ENCODE measurements around the gene LRR1. TPM values are rescaled to one million over a fixed set of nuclear protein-coding genes. Genes with fewer than 3 reads are reported as not detected.

LRR1 gene
- polyA plus RNA-seq, 2 of the 4 experiments (the other 2 are of a cell fraction) = 50.7 to 52.8 TPM

- ChIA-PET POLR2A (interaction anchor here (3.2 kb wide), 1 partner anchor 131 kb away, joined by 43 read pairs; the partner anchor contains the start of gene KLHDC2), CTCF (interaction anchor here (1.0 to 1.5 kb wide), 2 partner anchors 11 to 52 kb away, joined by 3 to 4 read pairs; partner anchors contain the start of gene POLE2)
- ATAC-seq = no peak
- FAIRE-seq = no peak
- Histone ChIP-seq H3K27ac (no peak overlapping the region), H3K4me1 (peaks cover 31% of the 10 kb centered on the region), H3K4me3 (no peak overlapping the region), H3K9me3 (no peaks in the 10 kb centered on the region), H3K4me2 (peak overlapping the region; percentile 76)
- 100% methylated on average over 1 of the region's 1 CpG for WGBS (ENCODE audit: missing lambda C conversion rate)
- TF ChIP-seq CHD2 (IDR thresholded peaks at IDR 0.05; ENCODE audit: low read length, partially characterized antibody) (no peak), ZSCAN20 (CRISPR knock-in tag; IDR thresholded peaks at IDR 0.05) (no peak), BCL3 (IDR thresholded peaks at IDR 0.05) (no peak), HOXB5 (CRISPR knock-in tag; IDR thresholded peaks at IDR 0.05) (no peak), FOXS1 (CRISPR knock-in tag; IDR thresholded peaks at IDR 0.05) (no peak), ZNF302 (CRISPR knock-in tag; IDR thresholded peaks at IDR 0.05) (no peak), TP53 (CRISPR knock-in tag; IDR thresholded peaks at IDR 0.05) (no peak), HMGXB4 (CRISPR knock-in tag; IDR thresholded peaks at IDR 0.05; ENCODE audit: borderline replicate concordance) (no peak), HOXA7 (CRISPR knock-in tag; IDR thresholded peaks at IDR 0.05) (no peak), SREBF2 (IDR thresholded peaks at IDR 0.05) (no peak), RFX5 (IDR thresholded peaks at IDR 0.05) (no peak), NR3C1 (IDR thresholded peaks at IDR 0.05) (no peak), RARB (CRISPR knock-in tag; IDR thresholded peaks at IDR 0.05) (no peak)
- DNase-seq (ENCODE audit: low read depth in 1 of 2, low spot score in 1 of 2) = no peak
Measured at GRCh38 chr14:49636866-49637265, 38.1 kb downstream of the LRR1 start.

- H3K9me3 ChIP-seq = no peaks in the 10 kb centered on the region
- ATAC-seq (no peak), FAIRE-seq (no peak), DNase-seq (ENCODE audit: low read depth in 1 of 2, low spot score in 1 of 2) (no peak)
- H3K4me1 ChIP-seq = peaks cover 35% of the 10 kb centered on the region
- 97% methylated on average over 3 of the region's 3 CpGs for WGBS (ENCODE audit: missing lambda C conversion rate)
- H3K4me2 ChIP-seq = no peak overlapping the region
- TF ChIP-seq HDAC2 (IDR thresholded peaks at IDR 0.05) (no peak), ZFP36 (IDR thresholded peaks at IDR 0.05; ENCODE audit: borderline replicate concordance, partially characterized antibody) (no peak), E2F6 (IDR thresholded peaks at IDR 0.05; ENCODE audit: borderline replicate concordance, low read depth) (no peak), MYC (IDR thresholded peaks at IDR 0.05; ENCODE audit: borderline replicate concordance, low read length) (no peak), RAD21 (conservative IDR thresholded peaks at IDR 0.05 in 1 of 2, IDR thresholded peaks at IDR 0.05 in 1 of 2) (no peak), FOSB (CRISPR knock-in tag; IDR thresholded peaks at IDR 0.05) (no peak), CBX8 (IDR thresholded peaks at IDR 0.05) (no peak), TFCP2L1 (CRISPR knock-in tag; IDR thresholded peaks at IDR 0.05) (no peak), SMC3 (IDR thresholded peaks at IDR 0.05) (no peak)
- ChIA-PET POLR2A (no interaction called here), CTCF (interaction anchor here (0.6 to 1.5 kb wide), 4 partner anchors 17 to 263 kb away, joined by 3 to 5 read pairs (median 3); partner anchors contain the start of genes MGAT2, POLE2 and RPL36AL)
- H3K4me3 ChIP-seq = no peak overlapping the region
- H3K27ac ChIP-seq = no peak overlapping the region
Measured at GRCh38 chr14:49637534-49638078, 38.9 kb downstream of the LRR1 start.
